NB4 (cell line): ENCODE data around the gene C2CD4D.

Source experiments
- POLR2A ChIP-seq: IDR thresholded peaks from 2 replicates; pipeline ENCODE4 v1.6.1; 2011; ENCODE audit warnings: mild to moderate bottlenecking; ENCODE audit not compliant: insufficient read length; ENCODE audit errors: extremely low read depth
- TF ChIP-seq, protein P1 (sequence below): IDR thresholded peaks from one replicate; pipeline ENCODE4 v1.5.1; 2012; ENCODE audit warnings: low read depth, low read length

DNA sequence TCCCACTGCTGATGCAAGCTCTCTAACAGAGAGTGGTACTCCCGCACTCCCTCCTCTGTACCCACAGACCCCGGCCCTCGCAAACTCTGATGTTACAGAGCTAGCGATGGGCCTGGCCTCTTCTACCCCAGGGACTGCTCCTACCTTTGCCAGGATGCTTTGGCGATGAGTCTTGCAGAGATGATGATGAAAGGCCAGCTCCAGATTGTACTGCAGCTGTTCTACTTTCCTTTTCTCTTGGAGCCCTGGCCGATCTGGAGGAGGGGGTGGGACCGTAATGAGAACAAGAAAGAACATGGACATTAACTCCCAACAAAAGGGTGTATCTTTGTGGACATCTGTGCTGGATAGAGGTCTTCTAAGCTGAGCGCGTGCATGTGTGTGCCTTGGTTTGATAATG lies 28.4 kb downstream of the C2CD4D start:
- TF ChIP-seq, protein P1, sequence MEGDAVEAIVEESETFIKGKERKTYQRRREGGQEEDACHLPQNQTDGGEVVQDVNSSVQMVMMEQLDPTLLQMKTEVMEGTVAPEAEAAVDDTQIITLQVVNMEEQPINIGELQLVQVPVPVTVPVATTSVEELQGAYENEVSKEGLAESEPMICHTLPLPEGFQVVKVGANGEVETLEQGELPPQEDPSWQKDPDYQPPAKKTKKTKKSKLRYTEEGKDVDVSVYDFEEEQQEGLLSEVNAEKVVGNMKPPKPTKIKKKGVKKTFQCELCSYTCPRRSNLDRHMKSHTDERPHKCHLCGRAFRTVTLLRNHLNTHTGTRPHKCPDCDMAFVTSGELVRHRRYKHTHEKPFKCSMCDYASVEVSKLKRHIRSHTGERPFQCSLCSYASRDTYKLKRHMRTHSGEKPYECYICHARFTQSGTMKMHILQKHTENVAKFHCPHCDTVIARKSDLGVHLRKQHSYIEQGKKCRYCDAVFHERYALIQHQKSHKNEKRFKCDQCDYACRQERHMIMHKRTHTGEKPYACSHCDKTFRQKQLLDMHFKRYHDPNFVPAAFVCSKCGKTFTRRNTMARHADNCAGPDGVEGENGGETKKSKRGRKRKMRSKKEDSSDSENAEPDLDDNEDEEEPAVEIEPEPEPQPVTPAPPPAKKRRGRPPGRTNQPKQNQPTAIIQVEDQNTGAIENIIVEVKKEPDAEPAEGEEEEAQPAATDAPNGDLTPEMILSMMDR = no peak
- no peak for TF ChIP-seq POLR2A
